ENCODE results near the gene INSIG2.

Gene INSIG2

GRCh38 chr2:118050974-118051373 is 37.3 kb upstream of the INSIG2 start:
- no peak overlapping the region for H3K4me3 ChIP-seq (ENCODE audit: low read depth, low read length)
- no peak for TF ChIP-seq CTCF (IDR thresholded peaks at IDR 0.05; ENCODE audit: low read depth, low read length, missing control alignments)
- in situ Hi-C loops (cut with HindIII; ENCODE audit: low sequenced_read_pairs), result no loop called here
- no peak for DNase-seq (ENCODE audit: low read depth)

DNA sequence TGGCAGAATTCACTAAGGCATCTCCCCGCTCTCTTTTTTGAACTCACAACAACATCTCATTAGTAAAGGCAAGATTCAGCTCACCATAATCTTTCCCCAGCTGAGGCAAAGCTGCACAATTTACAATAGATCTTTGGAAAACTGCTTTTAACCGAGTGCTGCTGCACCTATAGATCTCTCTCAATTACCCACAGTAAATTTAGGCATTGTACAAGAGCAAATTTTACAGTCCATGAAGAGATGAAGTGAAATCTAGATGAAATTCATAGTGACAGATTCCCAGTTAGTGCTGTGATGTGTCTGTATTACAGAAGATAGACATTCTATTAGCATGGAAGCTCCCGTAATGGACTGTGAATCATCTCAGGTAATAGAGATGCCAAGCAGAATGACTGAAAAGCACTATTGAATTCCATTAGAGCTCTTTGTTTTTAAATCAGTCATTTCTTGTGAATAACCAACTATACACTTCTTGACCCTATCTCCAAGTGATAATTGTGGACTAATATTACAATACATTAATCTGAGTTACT is 36.4 kb upstream of the INSIG2 start:
- DNase-seq (ENCODE audit: low read depth), result no peak
- no peak for TF ChIP-seq CTCF (IDR thresholded peaks at IDR 0.05; ENCODE audit: low read depth, low read length, missing control alignments)
- no peak overlapping the region for H3K4me3 ChIP-seq (ENCODE audit: low read depth, low read length)
- in situ Hi-C loops (cut with HindIII; ENCODE audit: low sequenced_read_pairs), result no loop called here

DNA sequence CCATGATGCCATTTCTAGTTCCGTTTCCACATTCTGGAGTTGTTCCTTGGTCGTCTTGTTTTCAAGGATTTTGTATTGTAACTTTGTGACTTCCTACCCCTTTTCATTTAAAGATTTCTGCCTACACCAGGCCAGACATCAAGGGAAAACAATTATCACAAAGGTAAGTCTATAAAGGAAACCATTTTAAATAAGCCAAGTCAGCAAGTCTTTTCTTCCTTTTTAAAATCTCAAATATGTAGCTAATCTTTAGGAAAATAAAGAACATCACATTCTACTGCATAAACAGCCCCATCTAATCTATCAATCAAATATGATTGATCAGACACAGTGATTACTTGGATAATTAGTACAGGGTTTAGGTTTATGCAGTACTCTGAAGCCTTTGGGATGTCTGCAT is 35.8 kb upstream of the INSIG2 start:
- no peak for DNase-seq (ENCODE audit: low read depth)
- in situ Hi-C loops (cut with HindIII; ENCODE audit: low sequenced_read_pairs), result no loop called here
- no peak for TF ChIP-seq CTCF (IDR thresholded peaks at IDR 0.05; ENCODE audit: low read depth, low read length, missing control alignments)
- no peak overlapping the region for H3K4me3 ChIP-seq (ENCODE audit: low read depth, low read length)

GRCh38 chr2:118053681-118054080 is 34.6 kb upstream of the INSIG2 start:
- no peak overlapping the region for H3K4me3 ChIP-seq (ENCODE audit: low read depth, low read length)
- in situ Hi-C loops (cut with HindIII; ENCODE audit: low sequenced_read_pairs), result no loop called here
- DNase-seq (ENCODE audit: low read depth), result no peak
- TF ChIP-seq CTCF (IDR thresholded peaks at IDR 0.05; ENCODE audit: low read depth, low read length, missing control alignments), result no peak

GRCh38 chr2:118054213-118055008 is 33.9 kb upstream of the INSIG2 start:
- TF ChIP-seq CTCF (IDR thresholded peaks at IDR 0.05; ENCODE audit: low read depth, low read length, missing control alignments), result no peak
- in situ Hi-C loops (cut with HindIII; ENCODE audit: low sequenced_read_pairs), result no loop called here
- no peak overlapping the region for H3K4me3 ChIP-seq (ENCODE audit: low read depth, low read length)
- DNase-seq (ENCODE audit: low read depth), result no peak

DNA sequence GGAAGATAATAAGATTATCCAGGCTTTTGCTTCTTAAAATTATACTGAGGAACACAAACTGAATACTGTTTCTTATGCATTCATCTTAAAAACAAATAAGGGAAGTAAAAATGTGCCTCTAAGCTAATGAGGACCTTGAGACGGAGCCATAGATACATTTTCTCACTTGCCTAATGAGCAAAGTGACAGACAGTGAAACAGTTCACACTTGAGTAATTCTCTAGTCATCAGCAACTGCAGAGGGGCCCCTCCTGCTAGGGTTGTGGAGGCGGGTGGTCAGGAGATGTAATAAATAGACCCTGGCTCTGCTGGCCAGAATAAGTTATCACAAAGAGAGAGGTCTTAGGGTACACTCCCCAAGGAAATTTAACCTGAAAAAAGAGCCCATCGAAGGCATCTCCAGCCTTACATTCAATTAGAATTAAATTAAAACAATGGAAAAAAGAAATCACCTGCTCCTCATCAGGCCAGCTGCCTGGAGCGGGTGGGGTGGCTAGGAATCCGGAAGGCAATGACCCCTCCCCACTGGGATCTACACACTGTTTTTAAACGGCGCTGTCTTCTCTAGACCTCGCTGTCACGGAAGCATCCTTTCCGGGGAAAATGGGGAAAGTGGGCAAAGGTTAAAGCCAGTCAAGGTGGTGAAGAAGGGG is 32.6 kb upstream of the INSIG2 start:
- no peak for TF ChIP-seq CTCF (IDR thresholded peaks at IDR 0.05; ENCODE audit: low read depth, low read length, missing control alignments)
- in situ Hi-C loops (cut with HindIII; ENCODE audit: low sequenced_read_pairs), result no loop called here
- DNase-seq (ENCODE audit: low read depth), result no peak
- no peak overlapping the region for H3K4me3 ChIP-seq (ENCODE audit: low read depth, low read length)

Measured in astrocyte of the cerebellum (primary cell).